K562 (cell line): ENCODE data around the gene GPRIN1. TPM values are rescaled to one million over a fixed set of nuclear protein-coding genes. Genes with fewer than 3 reads are reported as not detected.

ENCODE experiments used
- EGR1 ChIP-seq: fragments of 450-650 bp; conservative IDR thresholded peaks from 2 replicates; pipeline ENCODE4 v1.6.1; 2017; ENCODE audit warnings: mild to moderate bottlenecking
- MGA ChIP-seq: fragments of 450-650 bp; IDR thresholded peaks from 2 replicates; pipeline ENCODE4 v1.6.1; 2016; ENCODE audit warnings: mild to moderate bottlenecking, moderate library complexity
- ZNF644 ChIP-seq: fragments of 200-800 bp; sonication (Bioruptor generic); IDR thresholded peaks from 2 replicates; pipeline ENCODE4 v1.6.1; 2016; ENCODE audit warnings: low read depth, missing genetic modification characterization, missing compliant biosample characterization
- polyA plus RNA-seq, 8 experiments: library from polyadenylated mRNA; depleted of rRNA in 4 of 8; stranded (reverse) in 5 of 8; unstranded in 3 of 8; fragments of >200 nt; fragmentation: Nextera tagmentation in 2 of 8; fragmentation: Illumina TruSeq in 1 of 8; extraction: Ambion mirVana in 2 of 8; extraction: Trizol in 1 of 8; gene quantifications; 2 replicates each; pipeline versions ENCODE4 v1.2.1 to v1.2.3, GENCODE V29; 2011 to 2014; ENCODE audit warnings: inconsistent platforms in 1 of 8, missing spikeins in 1 of 8
- total RNA-seq, 7 experiments: library from RNA; depleted of rRNA in 6 of 7; stranded (reverse); fragments of >200 nt in 6 of 7; fragmentation: Illumina TruSeq in 2 of 7; extraction: Trizol in 2 of 7; gene quantifications; 2 replicates each; pipeline versions ENCODE4 v1.2.1 to v1.2.3, GENCODE V29; 2011 to 2021; ENCODE audit warnings: low replicate concordance in 1 of 7

Gene GPRIN1
- total and polyA plus RNA-seq, 9 of the 15 experiments (the other 6 are each of a cell fraction or from before 2014, with no cell fraction given), result 0.15 to 11.6 (median 4.4) TPM

- TF ChIP-seq MGA, result 0 out of 2 replicates have a peak, but pooled peaks have one; percentile 31
- TF ChIP-seq ZNF644, result no peak
- peak; percentile 84 for TF ChIP-seq EGR1
Measured at GRCh38 chr5:176565760-176566288, 44.1 kb downstream of the GPRIN1 start (continued).
